Trophoblast cell (in vitro differentiated cells and primary cell): ENCODE data around the gene ASIC2.

Experiments used
- DNase-seq, 2 donors: peaks; one replicate each; pipeline ENCODE4 v3.0.0-alpha.2; 2016
- H2AFZ ChIP-seq: 2 replicates; pipeline ENCODE4 v1.6.1; 2013; ENCODE audit warnings: low read length, moderate library complexity, mild to moderate bottlenecking; ENCODE audit not compliant: insufficient read depth, poor library complexity
- H2AK5ac ChIP-seq: 2 replicates; pipeline ENCODE4 v1.6.1; 2013; ENCODE audit warnings: mild to moderate bottlenecking, low read length
- H2BK120ac ChIP-seq: 2 replicates; pipeline ENCODE4 v1.6.1; 2013; ENCODE audit warnings: low read length, mild to moderate bottlenecking, moderate library complexity; ENCODE audit not compliant: insufficient read depth, poor library complexity
- H2BK12ac ChIP-seq: 2 replicates; pipeline ENCODE4 v1.6.1; 2013; ENCODE audit warnings: mild to moderate bottlenecking, low read length, moderate library complexity
- H2BK5ac ChIP-seq: 2 replicates; pipeline ENCODE4 v1.6.1; 2013; ENCODE audit warnings: low read length, low read depth, moderate library complexity, mild to moderate bottlenecking; ENCODE audit not compliant: poor library complexity
- H3K14ac ChIP-seq: 2 replicates; pipeline ENCODE4 v1.6.1; 2013; ENCODE audit warnings: mild to moderate bottlenecking, low read length
- H3K18ac ChIP-seq: 2 replicates; pipeline ENCODE4 v1.6.1; 2013; ENCODE audit warnings: mild to moderate bottlenecking, low read length
- H3K23ac ChIP-seq: 2 replicates; pipeline ENCODE4 v1.6.1; 2013; ENCODE audit warnings: low read length
- H3K27ac ChIP-seq: 2 replicates; pipeline ENCODE4 v1.5.1; 2013; ENCODE audit warnings: low read depth, mild to moderate bottlenecking, inconsistent platforms, low read length, moderate library complexity
- H3K27me3 ChIP-seq: 2 replicates; pipeline ENCODE4 v1.6.1; 2013; ENCODE audit warnings: inconsistent platforms, mild to moderate bottlenecking, low read length, moderate library complexity; ENCODE audit not compliant: insufficient read depth
- H3K36me3 ChIP-seq, 2 experiments: 1 replicate in 1 of 2; 2 replicates in 1 of 2; pipeline ENCODE4 v1.6.1; 2013; ENCODE audit warnings: low read length in 2 of 2, mild to moderate bottlenecking in 2 of 2, moderate library complexity in 1 of 2; ENCODE audit not compliant: insufficient read depth in 2 of 2, control insufficient read depth in 1 of 2
- H3K4ac ChIP-seq: 2 replicates; pipeline ENCODE4 v1.6.1; 2013; ENCODE audit warnings: low read depth, mild to moderate bottlenecking, low read length, moderate library complexity
- H3K4me1 ChIP-seq, 2 experiments: 1 replicate in 1 of 2; 2 replicates in 1 of 2; pipeline ENCODE4 v1.6.1; 2013; ENCODE audit warnings: low read length in 2 of 2, mild to moderate bottlenecking in 2 of 2, moderate library complexity in 1 of 2; ENCODE audit not compliant: insufficient read depth in 2 of 2, control insufficient read depth in 1 of 2
- H3K4me2 ChIP-seq: 2 replicates; pipeline ENCODE4 v1.6.1; 2013; ENCODE audit warnings: inconsistent platforms, mild to moderate bottlenecking, low read length, moderate library complexity
- H3K4me3 ChIP-seq: 2 replicates; pipeline ENCODE4 v1.5.1; 2013; ENCODE audit warnings: mild to moderate bottlenecking, low read depth, low read length, inconsistent platforms
- H3K79me1 ChIP-seq: one replicate; pipeline ENCODE4 v1.6.1; 2013; ENCODE audit warnings: low read length
- H3K79me2 ChIP-seq: 2 replicates; pipeline ENCODE4 v1.6.1; 2013; ENCODE audit warnings: low read length, mild to moderate bottlenecking; ENCODE audit not compliant: control insufficient read depth, insufficient read depth, poor library complexity
- H3K9ac ChIP-seq: 2 replicates; pipeline ENCODE4 v1.6.1; 2013; ENCODE audit warnings: mild to moderate bottlenecking, low read length
- H3K9me3 ChIP-seq: 2 replicates; pipeline ENCODE4 v1.6.1; 2013; ENCODE audit warnings: low read depth, mild to moderate bottlenecking, control low read depth, inconsistent platforms, low read length; ENCODE audit not compliant: insufficient read depth
- H4K12ac ChIP-seq: 2 replicates; pipeline ENCODE4 v1.6.1; 2013; ENCODE audit warnings: low read depth, mild to moderate bottlenecking, low read length, moderate library complexity
- H4K8ac ChIP-seq: 2 replicates; pipeline ENCODE4 v1.6.1; 2013; ENCODE audit warnings: low read depth, mild to moderate bottlenecking, low read length, moderate library complexity
- H4K91ac ChIP-seq: one replicate; pipeline ENCODE4 v1.6.1; 2013; ENCODE audit warnings: low read depth, mild to moderate bottlenecking, low read length, moderate library complexity
- WGBS: extraction: QIAGEN DNeasy Blood & Tissue Kit; methylation state at CpG from one replicate; pipeline ENCODE4 v1.1.7; 2013; ENCODE audit warnings: missing lambda C conversion rate; ENCODE audit not compliant: insufficient read length, insufficient coverage; ENCODE audit errors: extremely low coverage; 5-methylcytosine and 5-hydroxymethylcytosine counted together

ASIC2 gene

DNA sequence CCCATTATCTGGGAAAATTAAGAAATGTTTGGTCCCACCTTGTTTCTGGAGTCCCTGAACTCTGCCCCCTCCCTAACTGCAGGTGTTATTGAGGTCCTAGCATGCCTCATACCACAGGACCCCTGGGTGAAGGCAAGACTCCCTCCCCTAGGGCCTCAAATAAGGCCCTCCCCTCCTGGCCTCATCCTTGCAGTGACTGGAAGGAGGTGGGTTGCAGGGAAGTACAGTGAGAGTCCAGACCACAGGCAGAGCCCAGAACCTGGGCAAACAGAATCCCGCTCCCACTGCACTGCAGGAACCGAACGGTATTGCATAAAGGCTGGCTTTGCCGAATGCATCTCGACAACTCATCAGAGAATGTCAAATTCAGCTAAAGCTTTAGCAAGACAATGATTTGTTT is 126.6 kb downstream of the ASIC2 start:
- Histone ChIP-seq H4K8ac (no peak overlapping the region), H3K36me3 (no peaks in the 10 kb centered on the region), H3K79me2 (no peaks in the 10 kb centered on the region), H2BK120ac (no peak overlapping the region), H3K4me1 (no peaks in the 10 kb centered on the region), H2BK12ac (no peak overlapping the region), H3K23ac (no peak overlapping the region), H3K14ac (no peak overlapping the region), H2AFZ (no peak overlapping the region), H3K4me2 (no peak overlapping the region), H4K91ac (no peak overlapping the region), H3K4me3 (no peak overlapping the region), H2BK5ac (no peak overlapping the region), H2AK5ac (no peak overlapping the region), H3K79me1 (no peaks in the 10 kb centered on the region), H3K9me3 (no peaks in the 10 kb centered on the region), H3K4ac (no peak overlapping the region), H3K9ac (no peak overlapping the region), H4K12ac (no peak overlapping the region), H3K27me3 (no peaks in the 10 kb centered on the region), H3K27ac (no peak overlapping the region), H3K18ac (no peak overlapping the region)
- no CpG with 5 or more reads among the region's 5 CpGs for whole genome bisulfite sequencing
- DNase-seq, result no peak

DNA sequence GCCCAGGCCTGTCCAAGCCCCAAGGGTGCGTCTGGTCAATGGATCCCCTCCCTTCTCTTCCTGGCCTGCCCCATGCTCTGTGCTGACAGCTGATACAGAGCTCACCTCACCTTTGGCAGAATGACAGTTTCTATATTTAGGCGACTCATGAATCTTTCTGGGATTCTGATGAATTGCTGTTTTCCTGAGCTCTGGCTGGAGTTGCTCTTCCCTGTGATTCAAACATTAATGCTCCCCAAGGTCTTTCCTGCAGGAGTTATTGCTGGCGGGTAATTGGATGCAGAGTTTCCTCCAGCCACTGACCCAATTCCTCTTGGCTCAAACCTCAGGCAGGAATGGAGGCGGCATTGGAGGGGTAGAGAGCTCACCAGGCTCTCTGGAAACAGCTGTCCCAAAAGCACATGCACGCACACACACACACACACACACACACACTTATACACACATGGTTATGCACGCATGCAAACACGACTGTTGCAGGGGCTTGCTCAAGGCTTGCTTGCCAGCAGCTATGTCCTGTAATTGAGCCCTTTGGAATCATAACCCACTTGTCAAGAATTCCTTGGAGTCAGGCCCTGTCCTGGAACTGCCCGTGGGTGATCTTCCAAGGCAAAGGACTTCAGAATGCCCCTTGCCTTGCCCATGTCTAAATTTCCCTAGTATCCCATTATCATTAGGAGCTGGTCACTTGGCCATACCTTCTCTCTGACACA is 128.8 kb downstream of the ASIC2 start:
- Histone ChIP-seq H3K27me3 (no peaks in the 10 kb centered on the region), H2BK5ac (no peak overlapping the region), H3K79me1 (no peaks in the 10 kb centered on the region), H3K9ac (no peak overlapping the region), H3K4me1 (no peaks in the 10 kb centered on the region), H4K91ac (no peak overlapping the region), H3K4me2 (no peak overlapping the region), H3K14ac (no peak overlapping the region), H3K18ac (no peak overlapping the region), H3K27ac (no peak overlapping the region), H3K4me3 (no peak overlapping the region), H2AFZ (no peak overlapping the region), H3K4ac (no peak overlapping the region), H3K79me2 (no peaks in the 10 kb centered on the region), H4K12ac (no peak overlapping the region), H2BK120ac (no peak overlapping the region), H3K23ac (no peak overlapping the region), H2AK5ac (no peak overlapping the region), H2BK12ac (no peak overlapping the region), H3K36me3 (no peaks in the 10 kb centered on the region), H4K8ac (no peak overlapping the region), H3K9me3 (no peaks in the 10 kb centered on the region)
- no CpG with 5 or more reads among the region's 8 CpGs for WGBS
- DNase-seq, result no peak

DNA sequence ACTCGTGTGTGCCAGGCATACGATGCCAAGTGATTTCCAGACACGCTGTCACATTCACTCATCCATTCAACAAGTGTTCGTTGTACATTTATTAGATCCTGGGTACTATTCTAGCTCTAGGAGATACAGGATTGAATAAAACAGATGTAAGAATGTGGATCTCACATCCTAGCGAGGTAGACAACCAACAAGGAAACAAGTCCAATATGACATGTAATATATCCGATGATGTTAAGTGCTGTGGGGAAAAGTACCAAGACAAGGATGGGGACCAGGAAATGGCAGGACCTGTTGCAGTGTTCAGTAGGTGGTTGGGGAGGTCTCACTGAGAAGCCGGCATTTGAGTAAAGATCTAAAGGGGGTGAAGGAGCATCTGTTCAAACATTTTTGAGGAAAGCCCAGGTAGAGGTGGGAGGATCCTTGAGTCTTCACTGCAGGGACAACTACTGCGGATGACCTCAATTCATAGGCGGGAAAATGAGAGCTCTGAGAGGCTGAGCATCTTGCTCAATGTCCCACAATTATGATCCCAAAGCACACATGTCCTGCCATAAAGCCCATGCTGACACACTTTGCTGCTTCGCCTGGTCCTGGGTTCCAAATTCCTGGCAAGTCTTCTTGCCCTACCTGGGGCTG is 129.4 kb downstream of the ASIC2 start:
- Histone ChIP-seq H3K14ac (no peak overlapping the region), H3K4me2 (no peak overlapping the region), H2BK12ac (no peak overlapping the region), H3K9me3 (no peaks in the 10 kb centered on the region), H2AK5ac (no peak overlapping the region), H3K23ac (no peak overlapping the region), H4K12ac (no peak overlapping the region), H2BK120ac (no peak overlapping the region), H3K18ac (no peak overlapping the region), H3K4me3 (no peak overlapping the region), H2AFZ (no peak overlapping the region), H3K4ac (no peak overlapping the region), H3K9ac (no peak overlapping the region), H3K79me1 (no peaks in the 10 kb centered on the region), H4K91ac (no peak overlapping the region), H4K8ac (no peak overlapping the region), H3K79me2 (no peaks in the 10 kb centered on the region), H3K27me3 (no peaks in the 10 kb centered on the region), H3K27ac (no peak overlapping the region), H3K4me1 (no peaks in the 10 kb centered on the region), H3K36me3 (no peaks in the 10 kb centered on the region), H2BK5ac (no peak overlapping the region)
- DNase-seq, result no peak
- WGBS, result no CpG with 5 or more reads among the region's 10 CpGs

DNA sequence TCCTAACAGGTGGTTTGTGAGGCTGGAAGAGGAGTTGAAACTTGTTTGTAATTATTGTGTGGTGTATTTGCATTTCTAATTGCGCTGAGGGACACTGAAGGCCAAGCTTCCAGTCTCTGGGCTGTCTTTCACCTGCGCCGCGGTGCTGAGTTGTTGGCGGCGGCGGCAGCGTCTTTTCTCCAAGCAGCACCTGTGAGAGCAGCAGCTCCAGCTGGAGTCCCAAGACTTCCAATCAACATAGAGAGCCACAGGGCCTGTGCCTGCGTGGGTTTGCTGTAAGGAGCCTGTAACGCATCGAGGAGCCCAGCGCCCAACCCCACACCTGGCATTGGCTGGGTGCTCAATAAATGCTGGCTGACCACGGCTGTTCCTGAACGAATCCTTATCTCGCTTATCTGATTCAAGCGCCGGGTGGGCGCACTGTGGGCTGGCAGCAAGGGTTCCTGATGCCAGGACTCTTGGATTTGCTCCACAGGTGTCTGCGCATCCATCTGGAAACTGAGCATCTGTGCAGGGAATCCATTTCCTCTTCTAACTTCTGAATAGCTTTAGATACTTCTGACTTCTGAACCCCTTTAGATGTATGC is 138.1 kb downstream of the ASIC2 start:
- H3K4me3 ChIP-seq, result no peak overlapping the region
- H4K12ac ChIP-seq, result no peak overlapping the region
- H2AK5ac ChIP-seq, result no peak overlapping the region
- H2BK120ac ChIP-seq, result no peak overlapping the region
- H3K36me3 ChIP-seq, result no peaks in the 10 kb centered on the region
- DNase-seq, result no peak
- no peak overlapping the region for H4K91ac ChIP-seq
- no peaks in the 10 kb centered on the region for H3K4me1 ChIP-seq
- H3K23ac ChIP-seq, result no peak overlapping the region
- no peaks in the 10 kb centered on the region for H3K27me3 ChIP-seq
- no CpG with 5 or more reads among the region's 19 CpGs for WGBS
- no peaks in the 10 kb centered on the region for H3K79me2 ChIP-seq
- H2BK5ac ChIP-seq, result no peak overlapping the region
- no peak overlapping the region for H3K4me2 ChIP-seq
- H4K8ac ChIP-seq, result no peak overlapping the region
- no peak overlapping the region for H3K27ac ChIP-seq
- H3K79me1 ChIP-seq, result no peaks in the 10 kb centered on the region
- no peak overlapping the region for H2BK12ac ChIP-seq
- H2AFZ ChIP-seq, result no peak overlapping the region
- no peak overlapping the region for H3K18ac ChIP-seq
- no peak overlapping the region for H3K14ac ChIP-seq
- H3K9me3 ChIP-seq, result no peaks in the 10 kb centered on the region
- H3K4ac ChIP-seq, result no peak overlapping the region
- H3K9ac ChIP-seq, result no peak overlapping the region
